ENCODE data around the gene POLQ. TPM values are rescaled to one million over a fixed set of nuclear protein-coding genes. Genes with fewer than 3 reads are reported as not detected.

POLQ gene
- total RNA-seq, 1 donor from 2014 or later: 0.56 TPM

GRCh38 chr3:121557426-121557934 is 11.7 kb upstream of the POLQ start:
- no peak overlapping the region for H3K4me3 ChIP-seq
- intact Hi-C loops (cut with DNase I): no loop called here
- no peaks in the 10 kb centered on the region for H3K9me3 ChIP-seq
- no peak overlapping the region for H3K27ac ChIP-seq
- no peaks in the 10 kb centered on the region for H3K4me1 ChIP-seq
- DNase-seq: no peak
- TF ChIP-seq CTCF (IDR thresholded peaks at IDR 0.05): no peak
- no peaks in the 10 kb centered on the region for H3K36me3 ChIP-seq
- H3K27me3 ChIP-seq (ENCODE audit: low read depth): no peaks in the 10 kb centered on the region
- ATAC-seq: no peak

- H3K4me3 ChIP-seq: no peak overlapping the region
- no peak for DNase-seq
- ATAC-seq: no peak
- no peaks in the 10 kb centered on the region for H3K36me3 ChIP-seq
- no peaks in the 10 kb centered on the region for H3K9me3 ChIP-seq
- intact Hi-C loops (cut with DNase I): no loop called here
- no peak for TF ChIP-seq CTCF (IDR thresholded peaks at IDR 0.05)
- H3K27me3 ChIP-seq (ENCODE audit: low read depth): no peaks in the 10 kb centered on the region
- no peaks in the 10 kb centered on the region for H3K4me1 ChIP-seq
- H3K27ac ChIP-seq: no peak overlapping the region
These were observed 7.0 kb upstream of the POLQ start for GRCh38 chr3:121552797-121553196.

- ATAC-seq: no peak
- intact Hi-C loops (cut with DNase I): no loop called here
- no peak for DNase-seq
- H3K36me3 ChIP-seq: no peaks in the 10 kb centered on the region
- TF ChIP-seq CTCF (IDR thresholded peaks at IDR 0.05): no peak
- no peak overlapping the region for H3K27ac ChIP-seq
- no peaks in the 10 kb centered on the region for H3K27me3 ChIP-seq (ENCODE audit: low read depth)
- no peaks in the 10 kb centered on the region for H3K9me3 ChIP-seq
- H3K4me3 ChIP-seq: no peak overlapping the region
- H3K4me1 ChIP-seq: no peaks in the 10 kb centered on the region
These were observed 6.6 kb upstream of the POLQ start for GRCh38 chr3:121552379-121552778.

GRCh38 chr3:121545049-121545573 is 677 bp downstream of the POLQ start:
- no peaks in the 10 kb centered on the region for H3K36me3 ChIP-seq
- no peak overlapping the region for H3K27ac ChIP-seq
- no peaks in the 10 kb centered on the region for H3K9me3 ChIP-seq
- intact Hi-C loops (cut with DNase I): no loop called here
- peak overlapping the region; percentile 63 for H3K4me3 ChIP-seq
- peak in 1 of 2 donors; percentile 1 for ATAC-seq
- TF ChIP-seq CTCF (IDR thresholded peaks at IDR 0.05): no peak
- peaks cover 8% of the 10 kb centered on the region for H3K4me1 ChIP-seq
- no peaks in the 10 kb centered on the region for H3K27me3 ChIP-seq (ENCODE audit: low read depth)
- DNase-seq: no peak

- no peak for ATAC-seq
- H3K27me3 ChIP-seq (ENCODE audit: low read depth): no peaks in the 10 kb centered on the region
- no peaks in the 10 kb centered on the region for H3K9me3 ChIP-seq
- no peak for TF ChIP-seq CTCF (IDR thresholded peaks at IDR 0.05)
- H3K36me3 ChIP-seq: no peaks in the 10 kb centered on the region
- H3K4me3 ChIP-seq: no peak overlapping the region
- H3K4me1 ChIP-seq: peaks cover 8% of the 10 kb centered on the region
- intact Hi-C loops (cut with DNase I): no loop called here
- DNase-seq: no peak
- no peak overlapping the region for H3K27ac ChIP-seq
These were observed 2.9 kb downstream of the POLQ start for GRCh38 chr3:121542924-121543323.

Data from lower lobe of right lung (tissue), 2 donors.